ENCODE results near the gene MEGF9. TPM values are rescaled to one million over a fixed set of nuclear protein-coding genes. Genes with fewer than 3 reads are reported as not detected.
"Not testable (repeated sequence)": the region's sequence is repeated elsewhere in the genome, so short reads cannot be mapped to it uniquely, and the experiment has no call there.

MEGF9 gene
- total RNA-seq, 1 experiment from 2014 or later = 17.3 TPM

GRCh38 chr9:120572472-120572871, 141.8 kb downstream of the MEGF9 start:
- no peak for DNase-seq (ENCODE audit: low spot score)

GRCh38 chr9:120571443-120572257, 142.6 kb downstream of the MEGF9 start:
- no peak for DNase-seq (ENCODE audit: low spot score)

- no peak for DNase-seq (ENCODE audit: low spot score)
Measured at GRCh38 chr9:120570296-120570695, 144.0 kb downstream of the MEGF9 start.

- no peak for DNase-seq (ENCODE audit: low spot score)
Measured at GRCh38 chr9:120569556-120569955, 144.7 kb downstream of the MEGF9 start.

GRCh38 chr9:120568816-120569215, 145.5 kb downstream of the MEGF9 start:
- no peak for DNase-seq (ENCODE audit: low spot score)

GRCh38 chr9:120567874-120568273, 146.4 kb downstream of the MEGF9 start:
- DNase-seq (ENCODE audit: low spot score) = no peak

- DNase-seq (ENCODE audit: low spot score) = no peak
Measured at GRCh38 chr9:120567081-120567480, 147.2 kb downstream of the MEGF9 start.

- no peak for DNase-seq (ENCODE audit: low spot score)
Measured at GRCh38 chr9:120564589-120564988, 149.7 kb downstream of the MEGF9 start.

GRCh38 chr9:120562861-120563443, 151.3 kb downstream of the MEGF9 start:
- DNase-seq (ENCODE audit: low spot score) = no peak

- DNase-seq (ENCODE audit: low spot score) = no peak
Measured at GRCh38 chr9:120561709-120562108, 152.6 kb downstream of the MEGF9 start.

- no peak for DNase-seq (ENCODE audit: low spot score)
Measured at GRCh38 chr9:120559546-120559945, 154.7 kb downstream of the MEGF9 start.

GRCh38 chr9:120558454-120558853, 155.8 kb downstream of the MEGF9 start:
- no peak for DNase-seq (ENCODE audit: low spot score)

- no peak for DNase-seq (ENCODE audit: low spot score)
Measured at GRCh38 chr9:120557205-120557604, 157.1 kb downstream of the MEGF9 start.

GRCh38 chr9:120556775-120557174, 157.5 kb downstream of the MEGF9 start:
- DNase-seq (ENCODE audit: low spot score) = no peak

GRCh38 chr9:120555839-120556238, 158.4 kb downstream of the MEGF9 start:
- DNase-seq (ENCODE audit: low spot score) = no peak

- DNase-seq (ENCODE audit: low spot score) = not testable (repeated sequence)
Measured at GRCh38 chr9:120552210-120552704, 162.0 kb downstream of the MEGF9 start.

Other genes starting within 250 kb of the MEGF9 start
- gene CDK5RAP2, start 134.3 kb downstream of the MEGF9 start, total RNA-seq (2014; rRNA removed; shearing (Covaris generic)) = 34.8 and 42.9 TPM in 2 replicates
- gene FBXW2, start 78.9 kb upstream of the MEGF9 start, total RNA-seq (2014; rRNA removed; shearing (Covaris generic)) = 28.7 and 36.1 TPM in 2 replicates
- 56.1 and 65.9 TPM in 2 replicates for gene PSMD5, start 128.5 kb upstream of the MEGF9 start, total RNA-seq (2014; rRNA removed; shearing (Covaris generic))
- gene PHF19, start 162.7 kb upstream of the MEGF9 start, total RNA-seq (2014; rRNA removed; shearing (Covaris generic)) = 47.0 and 47.8 TPM in 2 replicates
- gene TRAF1, start 212.3 kb upstream of the MEGF9 start, total RNA-seq (2014; rRNA removed; shearing (Covaris generic)) = 0.91 and 0.95 TPM in 2 replicates